ENCODE results near the gene IGF1R. TPM values are rescaled to one million over a fixed set of nuclear protein-coding genes. Genes with fewer than 3 reads are reported as not detected.

The IGF1R gene
- total and polyA plus RNA-seq, 2 experiments from 2014 or later, result 9.5 to 92.4 TPM

DNA sequence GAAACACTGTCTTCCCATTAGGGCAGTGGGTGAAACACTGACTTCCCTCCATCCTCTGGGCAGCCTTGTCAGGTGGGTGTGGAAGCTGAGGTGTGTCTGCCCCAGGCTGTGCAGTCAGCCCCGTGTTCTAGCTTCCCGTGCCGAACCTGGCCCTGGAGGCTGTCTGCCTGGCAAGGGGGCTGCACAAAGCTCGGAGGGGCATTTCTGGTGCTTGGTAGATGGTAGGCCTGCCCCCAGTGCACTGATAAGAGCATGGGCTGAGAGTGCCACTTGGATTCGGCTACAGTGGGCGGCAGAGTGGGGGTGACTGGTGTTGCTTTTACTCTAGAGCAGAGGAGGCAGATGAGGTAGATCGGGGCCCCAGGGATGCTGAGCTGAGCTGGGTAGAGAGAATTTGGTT lies 21.3 kb downstream of the IGF1R start:
- H3K9me3 ChIP-seq (ENCODE audit: low read depth), result no peaks in the 10 kb centered on the region
- no peak overlapping the region for H3K4me3 ChIP-seq
- no peaks in the 10 kb centered on the region for H3K27me3 ChIP-seq
- no peaks in the 10 kb centered on the region for H3K36me3 ChIP-seq
- H3K4me1 ChIP-seq (ENCODE audit: low read depth), result peaks cover 65% of the 10 kb centered on the region
- TF ChIP-seq, protein P1, sequence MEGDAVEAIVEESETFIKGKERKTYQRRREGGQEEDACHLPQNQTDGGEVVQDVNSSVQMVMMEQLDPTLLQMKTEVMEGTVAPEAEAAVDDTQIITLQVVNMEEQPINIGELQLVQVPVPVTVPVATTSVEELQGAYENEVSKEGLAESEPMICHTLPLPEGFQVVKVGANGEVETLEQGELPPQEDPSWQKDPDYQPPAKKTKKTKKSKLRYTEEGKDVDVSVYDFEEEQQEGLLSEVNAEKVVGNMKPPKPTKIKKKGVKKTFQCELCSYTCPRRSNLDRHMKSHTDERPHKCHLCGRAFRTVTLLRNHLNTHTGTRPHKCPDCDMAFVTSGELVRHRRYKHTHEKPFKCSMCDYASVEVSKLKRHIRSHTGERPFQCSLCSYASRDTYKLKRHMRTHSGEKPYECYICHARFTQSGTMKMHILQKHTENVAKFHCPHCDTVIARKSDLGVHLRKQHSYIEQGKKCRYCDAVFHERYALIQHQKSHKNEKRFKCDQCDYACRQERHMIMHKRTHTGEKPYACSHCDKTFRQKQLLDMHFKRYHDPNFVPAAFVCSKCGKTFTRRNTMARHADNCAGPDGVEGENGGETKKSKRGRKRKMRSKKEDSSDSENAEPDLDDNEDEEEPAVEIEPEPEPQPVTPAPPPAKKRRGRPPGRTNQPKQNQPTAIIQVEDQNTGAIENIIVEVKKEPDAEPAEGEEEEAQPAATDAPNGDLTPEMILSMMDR (IDR thresholded peaks at IDR 0.05; ENCODE audit: low read depth, low read length), result no peak
- DNase-seq (ENCODE audit: low read depth in 1 of 2, low spot score in 1 of 2), result no peak
- peak overlapping the region; percentile 89 for H3K27ac ChIP-seq

DNA sequence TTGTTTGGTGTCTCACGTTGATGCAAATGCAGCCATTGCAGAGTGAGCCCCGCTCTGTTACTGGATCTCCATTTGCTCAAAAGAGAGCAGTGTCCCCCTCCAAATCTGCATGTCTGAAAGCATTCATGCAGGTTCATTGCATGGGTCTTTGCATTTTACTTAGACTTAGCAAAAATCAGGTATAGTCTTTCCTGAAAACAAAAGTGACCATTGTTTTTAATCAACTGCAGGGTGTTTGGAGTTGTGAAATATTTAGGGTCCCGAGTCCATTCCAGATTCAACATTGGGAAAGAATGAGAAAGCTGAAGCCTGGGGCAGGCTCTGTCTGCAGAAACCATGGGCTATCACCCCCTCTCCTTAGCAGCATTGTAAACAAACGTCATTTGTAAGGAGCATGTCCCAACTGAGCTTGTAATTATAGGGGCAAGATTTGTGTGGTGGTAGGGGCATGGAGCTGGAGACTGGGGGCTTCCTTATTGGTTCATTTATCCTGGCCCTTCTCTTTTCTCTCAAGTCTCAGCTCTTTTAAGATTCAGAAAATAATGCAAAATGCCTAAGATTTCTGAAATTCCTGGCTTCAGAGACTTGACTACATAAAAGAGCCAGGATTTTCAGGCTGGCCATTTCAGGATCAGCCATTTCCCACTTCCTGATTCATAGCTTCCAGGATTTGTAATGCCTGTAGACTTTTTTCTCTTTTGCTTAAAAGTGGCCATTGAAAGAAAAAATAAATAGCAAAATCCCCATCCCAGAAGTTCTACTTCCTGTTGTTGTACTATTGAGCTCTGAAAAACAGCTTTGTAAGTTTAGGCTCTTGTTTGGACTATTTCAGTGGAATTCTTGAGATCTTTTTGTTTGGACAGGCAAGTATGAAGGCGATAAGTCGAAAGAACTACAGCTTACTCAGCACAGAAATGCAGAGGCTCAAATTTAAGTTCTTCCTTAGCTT lies 23.0 kb downstream of the IGF1R start:
- TF ChIP-seq, protein P1 (IDR thresholded peaks at IDR 0.05; ENCODE audit: low read depth, low read length), result no peak
- H3K9me3 ChIP-seq (ENCODE audit: low read depth), result no peaks in the 10 kb centered on the region
- DNase-seq (ENCODE audit: low read depth in 1 of 2, low spot score in 1 of 2), result peak in 1 of 2 donors; percentile 73
- H3K4me1 ChIP-seq (ENCODE audit: low read depth), result peaks cover 67% of the 10 kb centered on the region
- H3K27me3 ChIP-seq, result no peaks in the 10 kb centered on the region
- no peak overlapping the region for H3K27ac ChIP-seq
- H3K36me3 ChIP-seq, result no peaks in the 10 kb centered on the region
- no peak overlapping the region for H3K4me3 ChIP-seq

DNA sequence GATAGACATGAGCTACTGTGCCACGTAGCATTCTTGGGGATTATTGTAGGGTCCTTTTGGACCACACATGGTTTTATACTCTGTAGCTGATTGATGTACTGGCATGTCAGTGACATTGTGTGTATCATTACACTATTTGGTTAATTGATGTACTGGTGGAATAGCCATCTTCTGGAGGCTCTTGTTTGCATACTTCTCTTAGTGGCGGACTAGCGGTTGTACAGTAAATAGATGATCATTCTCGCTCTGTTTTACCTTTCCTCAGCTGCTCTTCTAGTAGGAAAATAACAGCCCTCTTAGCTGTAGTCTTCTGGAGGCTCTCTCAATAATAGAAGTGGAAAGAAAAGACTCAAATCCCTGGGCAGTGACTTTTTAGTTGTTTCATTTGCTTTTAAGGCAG lies 24.8 kb downstream of the IGF1R start:
- H3K4me1 ChIP-seq (ENCODE audit: low read depth), result peaks cover 57% of the 10 kb centered on the region

DNA sequence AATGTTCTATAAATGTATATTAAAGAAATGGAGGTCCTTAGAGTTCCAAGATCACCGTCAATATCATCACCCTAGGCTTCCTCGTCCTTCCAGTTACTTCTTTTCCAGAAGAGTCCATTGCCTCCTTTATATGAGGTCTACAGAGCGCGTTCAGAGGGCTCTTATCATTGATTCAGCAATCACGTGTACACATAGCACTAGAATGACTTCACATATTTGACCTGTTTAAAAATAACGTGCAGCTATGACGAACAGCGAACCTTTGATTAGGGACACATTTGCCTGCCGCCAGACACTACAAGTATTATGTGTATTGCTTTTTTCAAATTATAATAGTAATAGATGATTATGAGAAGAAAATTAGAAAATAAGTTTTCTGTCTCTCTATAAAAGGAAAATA lies 26.0 kb downstream of the IGF1R start:
- Histone ChIP-seq H3K36me3 (no peaks in the 10 kb centered on the region), H3K4me3 (no peak overlapping the region), H3K4me1 (ENCODE audit: low read depth) (peaks cover 45% of the 10 kb centered on the region), H3K27me3 (no peaks in the 10 kb centered on the region), H3K27ac (peak overlapping the region; percentile 65), H3K9me3 (ENCODE audit: low read depth) (no peaks in the 10 kb centered on the region)
- peak in 1 of 2 donors; percentile 71 for DNase-seq (ENCODE audit: low read depth in 1 of 2, low spot score in 1 of 2)
- TF ChIP-seq, protein P1 (IDR thresholded peaks at IDR 0.05; ENCODE audit: low read depth, low read length), result no peak

More for the DNA sequence above, 24.8 kb downstream of the IGF1R start:
- H3K9me3 ChIP-seq (ENCODE audit: low read depth), result no peaks in the 10 kb centered on the region
- no peak for DNase-seq (ENCODE audit: low read depth in 1 of 2, low spot score in 1 of 2)
- TF ChIP-seq, protein P1 (IDR thresholded peaks at IDR 0.05; ENCODE audit: low read depth, low read length), result no peak
- no peak overlapping the region for H3K4me3 ChIP-seq
- H3K36me3 ChIP-seq, result no peaks in the 10 kb centered on the region
- H3K27me3 ChIP-seq, result no peaks in the 10 kb centered on the region
- H3K27ac ChIP-seq, result no peak overlapping the region

- Histone ChIP-seq H3K4me3 (no peak overlapping the region), H3K27ac (peak overlapping the region; percentile 66), H3K27me3 (no peaks in the 10 kb centered on the region), H3K4me1 (ENCODE audit: low read depth) (peaks cover 24% of the 10 kb centered on the region), H3K9me3 (ENCODE audit: low read depth) (no peaks in the 10 kb centered on the region), H3K36me3 (no peaks in the 10 kb centered on the region)
- no peak for DNase-seq (ENCODE audit: low read depth in 1 of 2, low spot score in 1 of 2)
- TF ChIP-seq, protein P1 (IDR thresholded peaks at IDR 0.05; ENCODE audit: low read depth, low read length), result no peak
These were observed 28.4 kb downstream of the IGF1R start for GRCh38 chr15:98676586-98677270.
